ENCODE results near the gene WASF3. TPM values are rescaled to one million over a fixed set of nuclear protein-coding genes. Genes with fewer than 3 reads are reported as not detected.

The WASF3 gene
- total RNA-seq, 1 donor from 2014 or later: 20.0 TPM

GRCh38 chr13:26618726-26619125 lies 61.2 kb downstream of the WASF3 start:
- peaks cover 21% of the 10 kb centered on the region for H3K36me3 Mint-ChIP-seq (ENCODE audit: unreplicated experiment)
- H3K4me1 Mint-ChIP-seq (ENCODE audit: unreplicated experiment): no peaks in the 10 kb centered on the region
- no peak for DNase-seq (ENCODE audit: extremely low spot score, unreplicated experiment)
- no peak overlapping the region for H3K4me3 Mint-ChIP-seq (ENCODE audit: unreplicated experiment)
- no peaks in the 10 kb centered on the region for H3K27me3 Mint-ChIP-seq (ENCODE audit: unreplicated experiment)
- no peak for TF ChIP-seq CTCF (IDR thresholded peaks at IDR 0.05)
- H3K9me3 Mint-ChIP-seq (ENCODE audit: unreplicated experiment): peaks cover 6% of the 10 kb centered on the region
- H3K27ac Mint-ChIP-seq (ENCODE audit: unreplicated experiment): no peak overlapping the region

GRCh38 chr13:26619358-26619757 lies 61.9 kb downstream of the WASF3 start:
- Mint-ChIP-seq H3K9me3 (ENCODE audit: unreplicated experiment) (peaks cover 12% of the 10 kb centered on the region), H3K27me3 (ENCODE audit: unreplicated experiment) (no peaks in the 10 kb centered on the region), H3K27ac (ENCODE audit: unreplicated experiment) (no peak overlapping the region), H3K4me1 (ENCODE audit: unreplicated experiment) (no peaks in the 10 kb centered on the region), H3K36me3 (ENCODE audit: unreplicated experiment) (peaks cover 27% of the 10 kb centered on the region), H3K4me3 (ENCODE audit: unreplicated experiment) (no peak overlapping the region)
- no peak for DNase-seq (ENCODE audit: extremely low spot score, unreplicated experiment)
- TF ChIP-seq CTCF (IDR thresholded peaks at IDR 0.05): no peak

GRCh38 chr13:26621731-26622401 lies 64.4 kb downstream of the WASF3 start:
- TF ChIP-seq CTCF (IDR thresholded peaks at IDR 0.05): no peak
- peaks cover 34% of the 10 kb centered on the region for H3K36me3 Mint-ChIP-seq (ENCODE audit: unreplicated experiment)

GRCh38 chr13:26623125-26623524 lies 65.6 kb downstream of the WASF3 start:
- no peak for DNase-seq (ENCODE audit: extremely low spot score, unreplicated experiment)
- H3K9me3 Mint-ChIP-seq (ENCODE audit: unreplicated experiment): peaks cover 25% of the 10 kb centered on the region
- H3K4me1 Mint-ChIP-seq (ENCODE audit: unreplicated experiment): peaks cover 3% of the 10 kb centered on the region
- no peaks in the 10 kb centered on the region for H3K27me3 Mint-ChIP-seq (ENCODE audit: unreplicated experiment)
- no peak overlapping the region for H3K27ac Mint-ChIP-seq (ENCODE audit: unreplicated experiment)
- no peak overlapping the region for H3K4me3 Mint-ChIP-seq (ENCODE audit: unreplicated experiment)
- peaks cover 36% of the 10 kb centered on the region for H3K36me3 Mint-ChIP-seq (ENCODE audit: unreplicated experiment)
- TF ChIP-seq CTCF (IDR thresholded peaks at IDR 0.05): no peak

More at GRCh38 chr13:26621731-26622401, 64.4 kb downstream of the WASF3 start:
- H3K4me1 Mint-ChIP-seq (ENCODE audit: unreplicated experiment): no peaks in the 10 kb centered on the region
- H3K27ac Mint-ChIP-seq (ENCODE audit: unreplicated experiment): no peak overlapping the region
- H3K4me3 Mint-ChIP-seq (ENCODE audit: unreplicated experiment): no peak overlapping the region
- DNase-seq (ENCODE audit: extremely low spot score, unreplicated experiment): no peak
- no peaks in the 10 kb centered on the region for H3K27me3 Mint-ChIP-seq (ENCODE audit: unreplicated experiment)
- peaks cover 25% of the 10 kb centered on the region for H3K9me3 Mint-ChIP-seq (ENCODE audit: unreplicated experiment)

- no peak for TF ChIP-seq CTCF (IDR thresholded peaks at IDR 0.05)
- peaks cover 25% of the 10 kb centered on the region for H3K9me3 Mint-ChIP-seq (ENCODE audit: unreplicated experiment)
- no peak for DNase-seq (ENCODE audit: extremely low spot score, unreplicated experiment)
These were observed 67.1 kb downstream of the WASF3 start for GRCh38 chr13:26624572-26624971.

More at GRCh38 chr13:26624572-26624971, 67.1 kb downstream of the WASF3 start:
- Mint-ChIP-seq H3K27me3 (ENCODE audit: unreplicated experiment) (no peaks in the 10 kb centered on the region), H3K4me3 (ENCODE audit: unreplicated experiment) (no peak overlapping the region), H3K4me1 (ENCODE audit: unreplicated experiment) (peaks cover 4% of the 10 kb centered on the region), H3K27ac (ENCODE audit: unreplicated experiment) (no peak overlapping the region), H3K36me3 (ENCODE audit: unreplicated experiment) (peaks cover 36% of the 10 kb centered on the region)

All from osteocyte (in vitro differentiated cells).